Gastroesophageal sphincter (tissue), 4 donors: ENCODE data around the gene CHKB. TPM values are rescaled to one million over a fixed set of nuclear protein-coding genes. Genes with fewer than 3 reads are reported as not detected.
"Not testable (repeated sequence)": the region's sequence is repeated elsewhere in the genome, so short reads cannot be mapped to it uniquely, and the experiment has no call there.

Experiments
- ATAC-seq: fragments of 150-250 bp; one replicate; pipeline ENCODE4 v1.9.1; 2016; ENCODE audit warnings: mild to moderate bottlenecking, moderate library complexity
- H3K27ac ChIP-seq, 4 donors: fragments of 200-600 bp; sonication (generic) in 3 of 4; 1 replicate in 3 of 4; 2 replicates in 1 of 4; pipeline ENCODE4 v1.5.1; 2016 to 2019
- H3K27me3 ChIP-seq: fragments of 200-600 bp; sonication (generic); one replicate; pipeline ENCODE4 v1.5.1; 2019
- H3K36me3 ChIP-seq, 2 donors: fragments of 200-600 bp; sonication (generic); one replicate each; pipeline ENCODE4 v1.5.1; 2019; ENCODE audit warnings: control low read depth in 1 of 2
- H3K4me1 ChIP-seq, 3 donors: fragments of 200-600 bp; sonication (generic); 1 replicate in 2 of 3; 2 replicates in 1 of 3; pipeline ENCODE4 v1.5.1; 2016 to 2019; ENCODE audit warnings: control low read depth in 2 of 3
- H3K4me3 ChIP-seq, 2 donors: fragments of 200-600 bp; sonication (generic); one replicate each; pipeline ENCODE4 v1.5.1; 2019; ENCODE audit warnings: mild to moderate bottlenecking in 1 of 2, moderate library complexity in 1 of 2
- H3K9me3 ChIP-seq, 3 donors: fragments of 200-600 bp; sonication (generic); one replicate each; pipeline ENCODE4 v1.5.1; 2017 to 2019; ENCODE audit warnings: control low read depth in 2 of 3
- EP300 ChIP-seq: sonication (generic); formaldehyde crosslinking; IDR thresholded peaks from one replicate; pipeline ENCODE4 v1.6.1; 2017; ENCODE audit warnings: antibody characterized with exemption, mild to moderate bottlenecking
- POLR2A ChIP-seq, 2 donors: fragments of 450-650 bp; IDR thresholded peaks; one replicate each; pipeline ENCODE4 v1.6.1; 2017; ENCODE audit warnings: antibody characterized with exemption in 2 of 2, mild to moderate bottlenecking in 2 of 2, moderate library complexity in 1 of 2
- POLR2AphosphoS5 ChIP-seq: sonication (generic); formaldehyde crosslinking; IDR thresholded peaks from one replicate; pipeline ENCODE4 v1.6.1; 2017; ENCODE audit warnings: antibody characterized with exemption
- WGBS, 2 donors: methylation state at CpG; one replicate each; pipeline ENCODE4 v1.1.5; 2018; ENCODE audit warnings: low coverage in 1 of 2; 5-methylcytosine and 5-hydroxymethylcytosine counted together
- total RNA-seq, 4 donors: library from RNA; depleted of rRNA; stranded (reverse); fragments of >200 nt; gene quantifications; one replicate each; pipeline ENCODE4 v1.1.0, GENCODE V29; 2016
- TF ChIP-seq, protein P1 (sequence below), 4 experiments: fragments of 200-600 bp in 2 of 4; fragments of 450-650 bp in 2 of 4; sonication (generic) in 1 of 4; IDR thresholded peaks; one replicate each; pipeline ENCODE4 v1.5.1; 2017 to 2019; ENCODE audit warnings: antibody characterized with exemption in 4 of 4, mild to moderate bottlenecking in 2 of 4, moderate library complexity in 2 of 4

The CHKB gene
- total RNA-seq, 4 donors from 2014 or later, result 16.6 to 39.8 (median 33.1) TPM

DNA sequence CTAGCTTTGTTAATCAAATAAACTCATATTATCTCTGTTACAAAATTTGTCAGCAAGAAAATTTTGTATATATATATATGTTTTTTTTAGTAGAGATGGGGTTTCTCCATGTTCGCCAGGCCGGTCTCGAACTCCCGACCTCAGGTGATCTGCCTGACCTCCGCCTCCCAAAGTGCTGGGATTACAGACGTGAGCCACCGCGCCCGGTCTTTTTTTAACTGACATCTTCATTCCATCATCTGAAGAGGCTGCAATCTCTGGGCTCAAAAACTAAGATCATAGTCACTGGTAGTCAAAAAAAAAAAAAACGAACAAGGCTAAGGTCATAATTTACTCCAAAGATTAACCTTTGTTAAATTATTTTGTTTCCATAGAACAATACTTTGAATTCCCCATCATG, 42.3 kb downstream of the CHKB start:
- H3K4me1 ChIP-seq, result peaks cover 0 to 20% (median 9%) of the 10 kb centered on the region in 3 donors
- WGBS, 2 donors, result 82 to 91% methylated on average over 10 of the region's 10 CpGs
- H3K27me3 ChIP-seq, result peaks cover 66% of the 10 kb centered on the region
- no peaks in the 10 kb centered on the region for H3K36me3 ChIP-seq
- TF ChIP-seq POLR2AphosphoS5, result no peak
- H3K9me3 ChIP-seq, result no peaks in the 10 kb centered on the region
- no peak overlapping the region for H3K4me3 ChIP-seq
- H3K27ac ChIP-seq, result peak overlapping the region in 2 of 4 donors; percentile 68 to 74
- ATAC-seq, result no peak

GRCh38 chr22:50537765-50538164, 44.9 kb downstream of the CHKB start:
- Histone ChIP-seq H3K27me3 (peaks cover 71% of the 10 kb centered on the region), H3K36me3 (no peaks in the 10 kb centered on the region), H3K4me1 (peaks cover 0 to 11% (median 0%) of the 10 kb centered on the region in 3 donors), H3K9me3 (no peaks in the 10 kb centered on the region), H3K27ac (peak overlapping the region in 3 of 4 donors; percentile 68 to 85 (median 74)), H3K4me3 (no peak overlapping the region)
- TF ChIP-seq POLR2A (IDR thresholded peaks at IDR 0.05), result no peak
- TF ChIP-seq, protein P1, sequence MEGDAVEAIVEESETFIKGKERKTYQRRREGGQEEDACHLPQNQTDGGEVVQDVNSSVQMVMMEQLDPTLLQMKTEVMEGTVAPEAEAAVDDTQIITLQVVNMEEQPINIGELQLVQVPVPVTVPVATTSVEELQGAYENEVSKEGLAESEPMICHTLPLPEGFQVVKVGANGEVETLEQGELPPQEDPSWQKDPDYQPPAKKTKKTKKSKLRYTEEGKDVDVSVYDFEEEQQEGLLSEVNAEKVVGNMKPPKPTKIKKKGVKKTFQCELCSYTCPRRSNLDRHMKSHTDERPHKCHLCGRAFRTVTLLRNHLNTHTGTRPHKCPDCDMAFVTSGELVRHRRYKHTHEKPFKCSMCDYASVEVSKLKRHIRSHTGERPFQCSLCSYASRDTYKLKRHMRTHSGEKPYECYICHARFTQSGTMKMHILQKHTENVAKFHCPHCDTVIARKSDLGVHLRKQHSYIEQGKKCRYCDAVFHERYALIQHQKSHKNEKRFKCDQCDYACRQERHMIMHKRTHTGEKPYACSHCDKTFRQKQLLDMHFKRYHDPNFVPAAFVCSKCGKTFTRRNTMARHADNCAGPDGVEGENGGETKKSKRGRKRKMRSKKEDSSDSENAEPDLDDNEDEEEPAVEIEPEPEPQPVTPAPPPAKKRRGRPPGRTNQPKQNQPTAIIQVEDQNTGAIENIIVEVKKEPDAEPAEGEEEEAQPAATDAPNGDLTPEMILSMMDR (IDR thresholded peaks at IDR 0.05), result no peak
- TF ChIP-seq EP300, result no peak
- no peak for TF ChIP-seq POLR2AphosphoS5
- ATAC-seq, result no peak
- 74 to 78% methylated on average over 6 to 13 of the region's 13 CpGs for whole genome bisulfite sequencing, 2 donors

GRCh38 chr22:50536226-50536625, 46.4 kb downstream of the CHKB start:
- Histone ChIP-seq H3K27ac (no peak overlapping the region), H3K27me3 (peaks cover 86% of the 10 kb centered on the region), H3K9me3 (no peaks in the 10 kb centered on the region), H3K36me3 (no peaks in the 10 kb centered on the region), H3K4me3 (no peak overlapping the region), H3K4me1 (peaks cover 0 to 26% (median 12%) of the 10 kb centered on the region in 3 donors)
- TF ChIP-seq POLR2A (IDR thresholded peaks at IDR 0.05), result no peak
- no peak for TF ChIP-seq POLR2AphosphoS5
- TF ChIP-seq EP300, result no peak
- TF ChIP-seq, protein P1 (IDR thresholded peaks at IDR 0.05), result no peak
- no peak for ATAC-seq
- 30 to 49% methylated on average over 2 to 3 of the region's 3 CpGs for WGBS, 2 donors

- ATAC-seq, result no peak
- Histone ChIP-seq H3K9me3 (no peaks in the 10 kb centered on the region), H3K36me3 (no peaks in the 10 kb centered on the region), H3K27me3 (peaks cover 97% of the 10 kb centered on the region), H3K27ac (no peak overlapping the region), H3K4me3 (no peak overlapping the region), H3K4me1 (peaks cover 0 to 37% (median 16%) of the 10 kb centered on the region in 3 donors)
- TF ChIP-seq, protein P1 (IDR thresholded peaks at IDR 0.05), result no peak
- TF ChIP-seq POLR2AphosphoS5, result no peak
- TF ChIP-seq EP300, result no peak
- no peak for TF ChIP-seq POLR2A (IDR thresholded peaks at IDR 0.05)
- WGBS, 2 donors, result 75% methylated on average over 6 of the region's 8 CpGs; no CpG with 5 or more reads in 1 of the 2 donors
Measured at GRCh38 chr22:50535113-50535512, 47.5 kb downstream of the CHKB start.

GRCh38 chr22:50533856-50534711, 48.6 kb downstream of the CHKB start:
- not testable (repeated sequence) for ATAC-seq, H3K9me3 ChIP-seq, H3K36me3 ChIP-seq, H3K27ac ChIP-seq, H3K4me3 ChIP-seq
- WGBS, 2 donors, result 49 to 79% methylated on average over 11 to 21 of the region's 21 CpGs
- Histone ChIP-seq H3K27me3 (peaks cover 98% of the 10 kb centered on the region), H3K4me1 (peaks cover 0 to 45% (median 19%) of the 10 kb centered on the region in 3 donors)
- TF ChIP-seq POLR2A (IDR thresholded peaks at IDR 0.05), result peak in 1 of 2 donors; percentile 25
